GM19193 (cell line): Measurements from ENCODE around the gene CCNY.

Source experiments
- POLR2A ChIP-seq: IDR thresholded peaks from 4 replicates; pipeline ENCODE4 v1.6.1; 2011; ENCODE audit not compliant: insufficient read depth, insufficient read length; ENCODE audit errors: extremely low read depth

The CCNY gene

DNA sequence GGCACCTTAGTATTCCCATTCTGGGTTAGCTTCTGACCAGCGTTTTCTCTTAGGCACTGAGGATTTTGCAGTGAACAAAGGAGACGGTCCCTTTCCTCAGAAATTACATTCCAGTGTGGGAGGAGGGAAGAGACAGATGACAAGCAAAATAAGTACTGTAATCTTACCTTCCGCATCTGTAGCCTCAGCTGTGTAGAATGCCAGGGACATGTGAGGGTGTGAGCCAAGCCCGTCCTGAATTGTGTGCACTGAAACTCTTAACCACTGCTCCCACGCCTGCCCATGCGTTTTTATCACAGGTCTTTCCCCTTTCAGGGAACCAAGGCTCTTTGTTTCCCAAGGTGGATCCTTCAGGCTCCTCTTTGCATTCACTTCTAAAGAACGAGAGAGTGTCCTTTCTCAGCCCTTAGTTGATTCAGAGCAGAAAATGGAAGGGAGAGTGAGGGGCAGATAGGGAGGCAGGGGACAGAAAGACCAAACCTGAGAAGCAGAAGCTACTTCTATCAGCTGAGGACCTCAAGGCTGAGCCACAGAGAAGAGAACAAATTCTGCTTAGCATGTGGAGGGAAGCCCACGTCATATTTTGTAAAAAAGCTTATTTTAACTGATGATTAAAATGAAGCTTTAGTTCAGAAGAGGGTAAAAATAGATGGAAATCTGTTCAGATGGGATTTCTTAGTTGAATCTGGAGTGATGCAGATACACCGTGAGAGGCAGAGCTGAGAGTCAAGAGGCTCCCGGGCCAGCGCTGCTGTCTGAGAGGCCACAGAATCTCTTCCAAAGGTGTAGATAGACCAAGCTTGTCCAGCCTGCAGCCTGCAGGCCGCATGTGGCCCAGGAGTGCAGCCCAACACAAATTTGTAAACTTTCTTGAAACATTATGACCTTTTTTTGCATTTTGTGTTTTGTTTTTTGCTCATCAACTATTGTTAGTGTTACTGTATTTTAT is 122.5 kb downstream of the CCNY start:
- TF ChIP-seq POLR2A = no peak

DNA sequence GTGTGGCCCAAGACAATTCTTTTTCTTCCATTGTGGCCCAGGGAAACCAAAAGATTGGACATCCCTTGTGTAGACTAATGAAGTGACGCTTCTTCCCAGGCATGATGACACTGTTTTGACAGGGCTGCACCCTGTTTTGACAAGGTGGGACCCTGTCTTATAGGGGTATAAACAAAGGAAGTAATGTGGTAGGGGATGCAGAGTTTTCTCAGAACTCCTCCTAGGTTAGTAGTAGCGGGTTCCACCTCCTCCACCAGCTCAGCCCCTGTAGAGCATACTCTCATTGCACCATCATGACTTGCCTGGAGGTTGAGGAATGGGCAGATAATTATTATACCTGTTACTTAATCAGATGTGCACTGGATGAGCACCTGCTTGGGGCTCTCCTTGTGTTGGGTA is 123.1 kb downstream of the CCNY start:
- no peak for TF ChIP-seq POLR2A

DNA sequence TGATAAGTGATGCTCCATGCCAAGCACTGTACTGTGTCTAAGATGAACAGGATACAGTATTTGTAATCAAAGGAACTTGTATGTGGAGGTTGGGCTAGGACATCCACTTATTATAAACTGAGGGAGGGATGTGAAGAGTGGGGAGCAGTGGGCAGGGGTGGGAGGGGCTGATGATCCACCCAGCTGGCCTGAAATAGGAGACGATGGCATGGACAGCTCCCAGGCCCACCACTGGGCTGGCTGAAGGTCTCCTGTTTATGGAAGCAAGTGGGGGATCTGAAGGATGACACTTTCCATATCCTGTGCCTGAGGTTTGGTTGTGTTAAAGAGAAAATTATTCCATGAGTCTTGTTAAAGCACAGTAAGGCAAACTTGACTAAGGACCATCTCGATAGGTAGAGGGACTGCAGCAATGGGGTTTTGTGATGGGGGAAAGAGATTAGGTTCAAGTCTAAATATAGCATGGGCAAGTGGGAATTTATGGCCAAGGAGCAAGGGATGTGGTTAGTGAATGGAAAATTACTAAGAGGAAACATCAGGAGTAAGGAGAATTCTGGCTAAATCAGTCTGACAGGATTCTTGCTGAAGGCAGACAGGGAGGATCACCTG is 124.6 kb downstream of the CCNY start:
- TF ChIP-seq POLR2A = no peak

DNA sequence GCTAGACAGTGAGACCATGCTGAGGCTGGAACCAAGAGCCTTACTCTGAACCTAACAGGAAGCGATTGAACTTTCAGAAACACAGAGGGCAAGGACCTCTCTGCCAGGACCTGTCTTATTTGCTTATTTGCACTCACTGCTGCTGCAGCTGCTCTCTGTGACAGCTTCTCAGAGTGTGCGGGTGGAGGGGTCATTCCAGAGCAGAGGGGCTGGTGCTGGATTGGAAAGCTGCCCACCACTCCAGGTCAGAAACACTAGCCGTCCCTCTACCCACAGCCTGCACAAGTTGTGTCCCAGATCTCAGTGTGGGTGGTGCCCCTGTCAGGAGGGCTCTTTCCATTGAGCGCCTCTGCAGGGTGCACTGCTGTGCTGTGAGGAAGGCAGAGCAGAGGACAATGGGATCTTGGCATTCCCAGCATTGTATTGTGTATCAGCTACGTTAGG is 126.2 kb downstream of the CCNY start:
- TF ChIP-seq POLR2A = no peak

DNA sequence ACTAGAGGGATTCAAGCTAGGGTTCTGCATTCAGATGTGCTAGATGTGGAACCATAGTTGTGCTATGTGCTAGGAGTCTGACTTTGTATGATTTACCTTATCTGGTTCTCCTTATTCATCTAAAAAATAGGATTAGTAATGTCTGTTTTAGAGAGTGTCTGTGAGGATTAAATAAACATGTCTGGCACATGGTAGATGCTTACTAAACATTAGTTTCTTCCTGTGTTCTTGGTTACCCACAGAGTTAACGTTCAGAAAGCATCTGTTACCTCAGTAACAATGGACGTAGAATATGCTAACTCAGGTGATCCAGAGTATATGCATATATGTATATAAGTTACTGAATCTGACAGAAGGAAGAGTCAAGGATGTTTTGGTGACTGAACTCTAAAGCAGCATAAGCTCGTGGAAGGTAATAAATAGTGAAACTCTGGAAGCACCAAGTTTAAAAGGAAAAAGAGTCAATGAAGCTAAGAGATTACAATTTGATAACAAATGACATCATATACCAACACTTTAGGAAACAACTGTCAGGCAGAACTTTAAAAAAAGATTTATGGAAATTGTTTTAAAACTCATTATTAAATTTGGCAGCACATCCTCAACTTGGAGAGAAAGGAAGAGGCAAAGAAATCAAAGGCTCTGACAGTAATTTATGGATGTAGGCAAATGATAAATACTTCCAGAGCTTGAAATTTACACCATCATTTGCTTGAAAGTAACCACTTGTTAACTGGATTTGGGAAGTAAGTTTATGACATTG is 127.0 kb downstream of the CCNY start:
- TF ChIP-seq POLR2A = no peak

DNA sequence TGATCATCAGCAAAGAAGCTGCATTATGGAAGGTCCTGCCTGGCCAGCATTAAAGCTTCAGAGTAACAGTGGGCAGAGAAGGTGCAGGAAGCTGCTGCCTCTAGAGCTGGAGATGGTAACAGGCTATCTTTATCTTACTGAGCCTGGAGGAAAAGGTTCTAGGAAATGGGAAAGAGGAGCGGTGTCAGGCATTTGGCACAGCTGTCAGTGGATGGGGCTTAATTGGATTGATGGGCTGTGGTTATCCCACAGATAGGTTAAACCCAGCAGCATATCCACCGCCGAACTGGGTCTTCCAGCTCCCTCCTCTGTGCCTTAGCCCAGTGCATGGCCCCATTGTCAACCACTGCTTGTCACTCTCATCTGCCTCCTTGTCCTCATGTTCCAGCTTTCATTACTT is 127.6 kb downstream of the CCNY start:
- no peak for TF ChIP-seq POLR2A

DNA sequence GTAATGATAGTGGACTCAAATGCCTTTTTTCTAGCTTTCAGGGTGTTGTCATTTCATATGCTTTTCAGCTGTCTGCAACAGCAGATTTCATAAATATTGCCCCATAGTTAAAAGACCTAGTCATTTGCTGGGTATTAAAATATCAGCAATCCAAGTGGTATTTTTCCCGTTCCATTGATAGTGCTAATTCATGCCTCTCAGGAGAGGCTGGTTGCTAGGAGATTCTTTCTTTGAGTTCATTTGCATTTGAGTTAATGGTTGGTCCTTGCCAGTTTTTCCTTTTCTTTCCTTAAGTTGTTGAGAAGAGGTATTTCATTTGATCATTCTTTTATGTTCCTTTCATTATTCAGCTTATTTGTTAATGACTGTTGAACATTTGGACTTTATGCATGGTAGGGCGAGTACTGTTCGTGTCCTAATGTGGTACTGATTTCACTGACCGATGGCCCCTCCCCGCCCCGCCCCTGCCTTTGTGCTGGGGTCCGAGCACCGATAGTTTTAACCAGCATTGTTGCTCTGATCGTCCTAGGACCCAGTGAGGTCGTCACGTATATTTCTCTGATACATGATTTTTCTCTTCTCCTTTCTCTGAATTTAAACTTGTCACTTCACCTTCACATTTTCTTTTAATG is 128.6 kb downstream of the CCNY start:
- no peak for TF ChIP-seq POLR2A

DNA sequence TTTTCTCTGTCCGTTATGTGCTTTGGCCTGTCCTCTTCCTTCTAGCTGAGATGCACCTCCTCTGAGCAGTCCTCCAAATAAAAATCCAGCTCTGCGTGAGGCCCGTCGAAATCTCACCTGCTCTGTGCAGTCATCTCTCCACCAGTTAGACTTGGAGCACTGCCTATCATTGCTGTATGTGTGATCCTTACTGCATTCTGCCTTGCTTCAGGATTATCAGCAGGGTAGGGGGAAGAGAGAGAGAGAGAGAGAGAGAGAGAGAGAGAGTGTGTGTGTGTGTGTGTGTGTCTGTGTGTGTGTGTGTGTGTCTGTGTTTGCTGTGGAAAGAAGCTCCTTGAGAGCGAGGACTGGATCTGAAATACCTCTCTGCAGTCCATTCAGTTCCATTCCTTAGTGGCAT is 129.4 kb downstream of the CCNY start:
- TF ChIP-seq POLR2A = no peak

DNA sequence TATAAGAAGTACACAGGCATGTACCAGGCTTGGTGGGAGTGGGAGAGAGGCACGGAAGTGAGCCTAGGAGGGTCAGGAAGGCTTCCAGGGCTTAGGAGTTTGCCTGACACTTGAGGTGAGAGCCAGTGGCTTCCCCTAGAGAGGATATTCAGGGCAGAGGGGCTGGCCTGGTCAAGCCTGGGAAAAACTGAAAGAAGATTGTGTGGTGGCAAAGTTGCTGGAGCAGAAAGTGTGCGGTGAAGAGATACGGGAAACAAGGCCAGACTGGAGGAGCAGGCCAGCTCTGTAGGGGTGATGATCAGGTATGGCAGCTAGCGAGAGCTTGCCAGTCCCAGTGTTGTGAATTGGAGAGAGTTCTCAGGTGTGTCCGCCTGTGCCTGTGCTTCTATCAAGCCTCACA is 129.9 kb downstream of the CCNY start:
- TF ChIP-seq POLR2A = no peak

DNA sequence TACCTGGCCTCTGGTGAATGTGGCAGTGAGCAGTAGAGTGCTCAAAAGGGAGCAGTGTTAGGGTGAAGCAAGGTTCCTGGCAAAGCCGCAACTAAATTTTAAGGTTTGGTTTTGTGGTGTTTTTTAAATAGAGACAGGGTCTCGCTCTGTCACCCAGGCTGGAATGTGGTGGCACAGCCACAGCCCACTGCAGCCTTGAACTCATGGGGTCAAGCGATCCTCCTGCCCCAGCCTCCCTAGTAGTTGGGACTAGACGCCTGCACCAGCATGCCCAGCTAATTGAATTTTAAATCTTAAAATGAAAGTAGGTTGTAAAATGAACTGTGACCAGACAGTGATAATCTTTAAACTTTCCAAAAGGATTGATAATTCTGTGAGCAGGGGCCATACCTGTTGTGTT is 130.4 kb downstream of the CCNY start:
- TF ChIP-seq POLR2A = no peak

DNA sequence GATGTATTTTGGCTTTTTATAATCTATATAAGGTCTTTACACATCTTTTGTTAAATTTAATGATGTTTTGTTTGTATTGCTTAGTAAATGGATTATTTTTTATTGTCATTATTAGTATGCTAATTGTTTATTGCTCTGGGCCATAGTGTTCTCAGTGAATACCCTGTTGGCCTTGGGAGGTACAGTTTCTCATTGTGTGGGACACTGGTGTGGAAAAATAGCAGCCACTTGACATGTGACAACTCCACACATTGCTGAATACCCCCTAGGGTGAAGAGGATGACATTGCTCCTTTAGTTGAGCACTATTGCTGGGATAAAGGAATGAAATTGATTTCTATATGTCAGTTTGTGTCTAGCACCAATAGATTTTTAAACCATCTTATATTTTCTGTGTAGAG is 130.9 kb downstream of the CCNY start:
- no peak for TF ChIP-seq POLR2A

DNA sequence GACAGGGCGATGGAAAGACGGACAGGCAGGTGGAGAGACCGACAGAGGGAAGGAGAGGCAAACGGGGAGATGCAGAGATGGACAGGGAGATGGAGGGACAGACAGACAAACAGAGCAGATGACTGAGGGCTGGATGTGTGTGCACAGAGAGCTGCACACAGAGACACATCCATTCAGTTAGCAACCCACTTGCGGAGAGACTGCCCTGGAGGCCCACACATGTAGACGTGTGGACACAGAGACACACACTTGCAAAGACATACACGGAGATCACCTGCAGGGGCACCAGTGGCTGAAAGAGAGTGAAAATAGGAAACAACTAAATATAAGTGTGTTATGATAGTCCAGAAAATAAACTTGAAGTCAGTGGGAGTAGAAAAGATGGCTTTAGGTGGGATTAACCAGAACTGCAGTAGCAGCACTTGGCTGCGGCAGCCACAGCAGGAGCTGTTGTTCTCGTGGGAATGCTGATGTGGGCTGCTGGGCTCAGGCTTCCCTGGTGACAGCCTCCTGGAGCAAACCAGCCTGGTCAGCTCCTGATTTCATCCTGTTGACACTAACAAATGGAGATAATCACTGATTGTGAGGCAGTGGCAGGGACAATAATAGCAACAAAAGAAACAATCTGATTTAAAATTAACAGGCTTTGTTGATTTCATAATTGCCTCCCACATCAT is 134.1 kb downstream of the CCNY start:
- no peak for TF ChIP-seq POLR2A

DNA sequence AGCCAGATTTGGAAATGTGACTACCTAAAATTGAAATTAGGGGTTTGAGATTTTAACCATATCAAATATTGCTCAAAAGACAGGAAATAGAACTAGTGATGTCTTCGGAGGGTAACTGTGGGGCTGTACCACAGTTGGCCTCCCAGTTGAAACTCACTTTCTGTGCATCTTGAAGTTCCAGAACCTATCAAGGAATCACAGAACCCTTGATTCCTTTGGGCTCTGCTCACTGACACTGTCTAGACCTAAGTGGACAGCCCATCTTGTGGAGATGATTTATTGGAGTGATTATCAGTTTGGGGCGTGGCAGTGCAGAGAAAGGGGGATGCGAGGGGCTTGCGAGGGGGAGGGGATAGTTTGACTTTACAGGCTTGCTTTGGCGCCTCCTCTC is 134.6 kb downstream of the CCNY start:
- TF ChIP-seq POLR2A = no peak

DNA sequence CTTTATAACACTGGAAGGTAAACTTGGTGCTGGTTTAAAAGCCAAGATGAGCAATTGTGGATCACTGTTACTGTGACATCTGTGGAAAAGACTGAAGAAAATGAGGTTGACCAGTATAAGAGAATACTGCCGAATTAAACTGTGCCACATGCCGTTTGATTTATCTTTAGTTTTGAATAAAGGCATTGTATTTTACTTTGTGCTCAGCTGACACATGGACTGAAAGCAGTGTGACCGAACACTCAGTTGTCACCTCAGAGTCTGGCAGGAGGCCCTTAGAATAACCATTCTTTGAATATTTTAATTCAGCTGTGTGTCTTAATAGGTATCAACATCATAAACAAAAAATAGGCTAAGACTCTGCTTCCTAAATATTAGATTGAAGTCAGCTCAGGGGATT is 135.1 kb downstream of the CCNY start:
- no peak for TF ChIP-seq POLR2A
